ENCODE results near the gene C2orf78. TPM values are rescaled to one million over a fixed set of nuclear protein-coding genes. Genes with fewer than 3 reads are reported as not detected.

Gene C2orf78
- total and polyA plus RNA-seq, 2 donors (not counting 3 experiments of a cell fraction or from before 2014, with no cell fraction given) = not detected

GRCh38 chr2:73841912-73842738 lies 58.1 kb downstream of the C2orf78 start:
- no peaks in the 10 kb centered on the region for H3K27me3 ChIP-seq (ENCODE audit: control insufficient read depth in 2 of 2, insufficient read depth in 2 of 2, low read length in 2 of 2)
- no peak for DNase-seq (ENCODE audit: low read depth, low spot score)
- H3K27ac ChIP-seq (ENCODE audit: insufficient read depth, low read depth, low read length) = no peak overlapping the region
- H3K4me3 ChIP-seq (replicated peaks in 1 of 3; ENCODE audit: insufficient read depth in 1 of 3, low read depth in 1 of 3, low read length in 3 of 3) = no peak overlapping the region
- H4K20me1 ChIP-seq (replicated peaks; ENCODE audit: control insufficient read depth, extremely low read depth, insufficient read depth, low read length) = no peaks in the 10 kb centered on the region
- H3K9me1 ChIP-seq (replicated peaks; ENCODE audit: control insufficient read depth, extremely low read depth, insufficient read depth, low read length) = no peaks in the 10 kb centered on the region
- ChIA-PET CTCF (interaction anchor here (1.6 to 2.0 kb wide), 2 partner anchors 15 to 18 kb away, joined by 4 to 6 read pairs; no protein-coding TSS in a partner anchor), POLR2A (no interaction called here)
- FAIRE-seq = no peak
- peaks cover 0 to 4% of the 10 kb centered on the region in 2 experiments for H3K36me3 ChIP-seq (ENCODE audit: control insufficient read depth in 2 of 2, extremely low read depth in 1 of 2, insufficient read depth in 2 of 2, low read length in 2 of 2)
- H3K4me1 ChIP-seq (ENCODE audit: control insufficient read depth, extremely low read depth, insufficient read depth, low read length) = no peaks in the 10 kb centered on the region
- intact Hi-C loops (cut with micrococcal nuclease) (no loop called here), dilution Hi-C loops (cut with MboI; ENCODE audit: extremely low pct_ligation_motif_present, low sequenced_read_pairs) (no loop called here)
- no peaks in the 10 kb centered on the region for H3K79me2 ChIP-seq (ENCODE audit: control insufficient read depth, insufficient read depth, low read length)
- H2AFZ ChIP-seq (ENCODE audit: low read depth, low read length) = no peak overlapping the region
- no TSS peak for BruUV-seq (replicated peaks)
- no peak for TF ChIP-seq POLR2A (IDR thresholded peaks at IDR 0.05; ENCODE audit: low read depth, low read length)
- TF ChIP-seq MAX (IDR thresholded peaks at IDR 0.05; ENCODE audit: insufficient read depth, insufficient read length) = no peak
- TF ChIP-seq EZH2 (IDR thresholded peaks at IDR 0.05; ENCODE audit: borderline replicate concordance, low read depth, low read length, severe bottlenecking) = no peak
- TF ChIP-seq POLR2AphosphoS5 (IDR thresholded peaks at IDR 0.05; ENCODE audit: insufficient read depth, low read depth, low read length) = no peak
- H3K9me3 ChIP-seq (replicated peaks; ENCODE audit: control insufficient read depth, insufficient read depth, low read length) = no peaks in the 10 kb centered on the region
- H3K9ac ChIP-seq (replicated peaks; ENCODE audit: extremely low read depth, insufficient read depth, low read length) = no peak overlapping the region
- no peak overlapping the region for H3K4me2 ChIP-seq (ENCODE audit: insufficient read depth, low read length)

- H3K9me3 ChIP-seq (replicated peaks; ENCODE audit: control insufficient read depth, insufficient read depth, low read length) = no peaks in the 10 kb centered on the region
- no peak for DNase-seq (ENCODE audit: low read depth, low spot score)
- H2AFZ ChIP-seq (ENCODE audit: low read depth, low read length) = no peak overlapping the region
- dilution Hi-C loops (cut with MboI; ENCODE audit: extremely low pct_ligation_motif_present, low sequenced_read_pairs) (no loop called here), intact Hi-C loops (cut with micrococcal nuclease) (no loop called here)
- H3K4me3 ChIP-seq (replicated peaks in 1 of 3; ENCODE audit: insufficient read depth in 1 of 3, low read depth in 1 of 3, low read length in 3 of 3) = no peak overlapping the region
- TF ChIP-seq CTCF (IDR thresholded peaks at IDR 0.05; ENCODE audit: extremely low read depth in 1 of 2, insufficient read depth in 1 of 2, low read depth in 1 of 2, low read length in 2 of 2) (no peak), POLR2A (IDR thresholded peaks at IDR 0.05; ENCODE audit: low read depth, low read length) (no peak), MAX (IDR thresholded peaks at IDR 0.05; ENCODE audit: insufficient read depth, insufficient read length) (no peak), GATA2 (IDR thresholded peaks at IDR 0.05; ENCODE audit: insufficient read depth, insufficient read length, low read depth, low read length) (no peak), JUN (IDR thresholded peaks at IDR 0.05; ENCODE audit: borderline replicate concordance, insufficient read depth, insufficient read length, low read depth) (no peak), EZH2 (IDR thresholded peaks at IDR 0.05; ENCODE audit: borderline replicate concordance, low read depth, low read length, severe bottlenecking) (no peak), FOS (IDR thresholded peaks at IDR 0.05; ENCODE audit: borderline replicate concordance, insufficient read depth, low read length) (no peak)
- H3K9me1 ChIP-seq (replicated peaks; ENCODE audit: control insufficient read depth, extremely low read depth, insufficient read depth, low read length) = no peaks in the 10 kb centered on the region
- no peak for FAIRE-seq
- H3K4me2 ChIP-seq (ENCODE audit: insufficient read depth, low read length) = no peak overlapping the region
- H3K9ac ChIP-seq (replicated peaks; ENCODE audit: extremely low read depth, insufficient read depth, low read length) = no peak overlapping the region
- no peaks in the 10 kb centered on the region for H3K79me2 ChIP-seq (ENCODE audit: control insufficient read depth, insufficient read depth, low read length)
- CTCF ChIA-PET = interaction anchor here (1.4 to 2.0 kb wide), 2 partner anchors 9 to 16 kb away, joined by 3 to 6 read pairs; no protein-coding TSS in a partner anchor
- H4K20me1 ChIP-seq (replicated peaks; ENCODE audit: control insufficient read depth, extremely low read depth, insufficient read depth, low read length) = no peaks in the 10 kb centered on the region
- POLR2A ChIA-PET = no interaction called here
- no TSS peak for BruUV-seq (replicated peaks)
- H3K36me3 ChIP-seq (ENCODE audit: control insufficient read depth in 2 of 2, extremely low read depth in 1 of 2, insufficient read depth in 2 of 2, low read length in 2 of 2) = peaks cover 0 to 8% of the 10 kb centered on the region in 2 experiments
- H3K27ac ChIP-seq (ENCODE audit: insufficient read depth, low read depth, low read length) = no peak overlapping the region
- H3K27me3 ChIP-seq (ENCODE audit: control insufficient read depth in 2 of 2, insufficient read depth in 2 of 2, low read length in 2 of 2) = no peaks in the 10 kb centered on the region
- H3K4me1 ChIP-seq (ENCODE audit: control insufficient read depth, extremely low read depth, insufficient read depth, low read length) = no peaks in the 10 kb centered on the region
Observed at GRCh38 chr2:73842739-73843019, 58.7 kb downstream of the C2orf78 start.
